IMR-90 (cell line): ENCODE results near the gene ADAM30. TPM values are rescaled to one million over a fixed set of nuclear protein-coding genes. Genes with fewer than 3 reads are reported as not detected.

Experiments
- ATAC-seq: fragments of 200-7000 bp; cut with Tn5 transposase; 2 replicates; pipeline ENCODE4 v1.9.1; 2020; ENCODE audit warnings: low read depth, mild to moderate bottlenecking, moderate library complexity
- BruUV-seq: library from RNA; stranded (reverse); fragments of 400-500 nt; replicated peaks from 2 replicates; lab custom pipeline; 2021; lab: Mats Ljungman, UMichigan
- CTCF ChIA-PET: fragments of 300-600 bp; formaldehyde crosslinking; extraction: SDS; loops from one replicate; lab custom pipeline; 2021; ENCODE audit warnings: antibody characterized with exemption; lab: Yijun Ruan, JAX
- POLR2A ChIA-PET: fragments of 300-600 bp; sonication (Branson Sonifier 250); formaldehyde crosslinking; loops from one replicate; lab custom pipeline; 2022; ENCODE audit warnings: antibody characterized with exemption; ENCODE audit not compliant: unreplicated experiment; lab: Charles Lee
- DNase-seq: peaks from one replicate; pipeline ENCODE4 v3.0.0; 2013
- H2AFZ ChIP-seq: replicated peaks from 2 replicates; pipeline ENCODE3; 2013; ENCODE audit warnings: low read length, mild to moderate bottlenecking; ENCODE audit not compliant: poor library complexity
- H2AK5ac ChIP-seq: 2 replicates; pipeline ENCODE4 v1.6.1; 2013; ENCODE audit warnings: low read depth, low read length, inconsistent platforms
- H2AK9ac ChIP-seq: replicated peaks from 2 replicates; pipeline ENCODE3; 2013; ENCODE audit warnings: mild to moderate bottlenecking, low read depth, low read length, moderate library complexity; ENCODE audit not compliant: poor library complexity
- H2BK120ac ChIP-seq: 2 replicates; pipeline ENCODE4 v1.6.1; 2013; ENCODE audit warnings: low read depth, low read length, inconsistent platforms
- H2BK15ac ChIP-seq: 3 replicates; pipeline ENCODE4 v1.6.1; 2013; ENCODE audit warnings: low read depth, low read length, inconsistent platforms
- H2BK20ac ChIP-seq: 2 replicates; pipeline ENCODE4 v1.6.1; 2013; ENCODE audit warnings: low read depth, mild to moderate bottlenecking, inconsistent platforms, low read length, moderate library complexity
- H2BK5ac ChIP-seq: 2 replicates; pipeline ENCODE4 v1.6.1; 2013; ENCODE audit warnings: mild to moderate bottlenecking, low read depth, low read length, inconsistent platforms; ENCODE audit not compliant: poor library complexity, severe bottlenecking
- H3K14ac ChIP-seq: replicated peaks from 2 replicates; pipeline ENCODE4 v1.6.1; 2013; ENCODE audit warnings: low read depth, low read length, inconsistent platforms
- H3K18ac ChIP-seq: 2 replicates; pipeline ENCODE4 v1.6.1; 2013; ENCODE audit warnings: low read depth, low read length, control low read depth
- H3K23ac ChIP-seq: 2 replicates; pipeline ENCODE4 v1.6.1; 2013; ENCODE audit warnings: low read depth, low read length, inconsistent platforms
- H3K27ac ChIP-seq: 2 replicates; pipeline ENCODE4 v1.5.1; 2013; ENCODE audit warnings: mild to moderate bottlenecking, control low read depth, low read length; ENCODE audit not compliant: insufficient read depth
- H3K27me3 ChIP-seq: 2 replicates; pipeline ENCODE4 v1.6.1; 2013; ENCODE audit warnings: low read length; ENCODE audit not compliant: control insufficient read depth, insufficient read depth
- H3K36me3 ChIP-seq: 2 replicates; pipeline ENCODE4 v1.6.1; 2013; ENCODE audit warnings: low read length, mixed read lengths; ENCODE audit not compliant: control insufficient read depth, insufficient read depth
- H3K4ac ChIP-seq: 2 replicates; pipeline ENCODE4 v1.6.1; 2013; ENCODE audit warnings: low read depth, low read length, inconsistent platforms
- H3K4me1 ChIP-seq: 2 replicates; pipeline ENCODE4 v1.6.1; 2013; ENCODE audit warnings: low read length, mixed read lengths; ENCODE audit not compliant: control insufficient read depth, insufficient read depth
- H3K4me2 ChIP-seq: 2 replicates; pipeline ENCODE4 v1.6.1; 2013; ENCODE audit warnings: low read depth, mild to moderate bottlenecking, control low read depth, low read length, moderate library complexity
- H3K4me3 ChIP-seq: 2 replicates; pipeline ENCODE4 v1.5.1; 2013; ENCODE audit warnings: low read depth, mild to moderate bottlenecking, control low read depth, low read length, moderate library complexity; ENCODE audit not compliant: insufficient read depth
- H3K56ac ChIP-seq: 2 replicates; pipeline ENCODE4 v1.6.1; 2013; ENCODE audit warnings: low read length, inconsistent platforms; ENCODE audit not compliant: insufficient read depth; ENCODE audit errors: extremely low read depth
- H3K79me1 ChIP-seq, 2 experiments: 2 replicates each; pipeline ENCODE4 v1.6.1; 2013; ENCODE audit warnings: low read length in 2 of 2, inconsistent platforms in 1 of 2, low read depth in 1 of 2
- H3K9ac ChIP-seq: 2 replicates; pipeline ENCODE4 v1.6.1; 2013; ENCODE audit warnings: low read depth, low read length, control low read depth
- H3K9me1 ChIP-seq: 2 replicates; pipeline ENCODE4 v1.6.1; 2013; ENCODE audit warnings: low read length, inconsistent platforms; ENCODE audit not compliant: insufficient read depth
- H3K9me3 ChIP-seq: 2 replicates; pipeline ENCODE4 v1.6.1; 2013; ENCODE audit warnings: low read length; ENCODE audit not compliant: control insufficient read depth, insufficient read depth
- H4K20me1 ChIP-seq: 2 replicates; pipeline ENCODE4 v1.6.1; 2013; ENCODE audit warnings: low read length, inconsistent platforms; ENCODE audit not compliant: insufficient read depth
- H4K5ac ChIP-seq: 2 replicates; pipeline ENCODE4 v1.6.1; 2013; ENCODE audit warnings: mild to moderate bottlenecking, low read depth, low read length, control low read depth
- H4K8ac ChIP-seq, 2 experiments: 2 replicates each; pipeline ENCODE4 v1.6.1; 2013; ENCODE audit warnings: low read depth in 2 of 2, low read length in 2 of 2, control low read depth in 1 of 2, inconsistent platforms in 1 of 2
- H4K91ac ChIP-seq: 2 replicates; pipeline ENCODE4 v1.6.1; 2013; ENCODE audit warnings: low read depth, low read length, inconsistent platforms; ENCODE audit not compliant: insufficient read depth
- NFE2L2 ChIP-seq: fragments of 150-350 bp; IDR thresholded peaks from 2 replicates; pipeline ENCODE4 v1.6.1; 2016; ENCODE audit warnings: low read depth, mild to moderate bottlenecking, low read length
- dilution Hi-C: fragments of 300-500 bp; cut with HindIII; formaldehyde crosslinking; loops from one replicate; pipeline ENCODE4 v1.14.3; 2018; ENCODE audit warnings: low sequenced_read_pairs; ENCODE audit not compliant: unreplicated experiment
- in situ Hi-C: fragments of 300-500 bp; cut with MboI; formaldehyde crosslinking; loops from 3 replicates; pipeline ENCODE4 v1.14.3; 2019; ENCODE audit warnings: low sequenced_read_pairs, inconsistent platforms, mixed read lengths
- intact Hi-C: fragments of 100-400 bp; cut with micrococcal nuclease; formaldehyde crosslinking; loops from 2 replicates; pipeline ENCODE4 v1.10.0; 2022
- polyA plus RNA-seq, 3 experiments: library from polyadenylated mRNA; depleted of rRNA; stranded (reverse); fragments of >200 nt; gene quantifications; 2 replicates each; pipeline ENCODE4 v1.2.3, GENCODE V29; 2012; ENCODE audit warnings: low replicate concordance in 1 of 3
- total RNA-seq: library from RNA; depleted of rRNA; stranded (reverse); fragments of >200 nt; gene quantifications from 2 replicates; pipeline ENCODE4 v1.2.3, GENCODE V29; 2012
- TF ChIP-seq, protein P1 (sequence below): fragments of 150-350 bp; IDR thresholded peaks from 2 replicates; pipeline ENCODE4 v1.6.1; 2016; ENCODE audit warnings: low read depth, mild to moderate bottlenecking, low read length, moderate library complexity, borderline replicate concordance

ADAM30 gene
- total and polyA plus RNA-seq, 2 of the 4 experiments (the other 2 are of a cell fraction) = not detected

DNA sequence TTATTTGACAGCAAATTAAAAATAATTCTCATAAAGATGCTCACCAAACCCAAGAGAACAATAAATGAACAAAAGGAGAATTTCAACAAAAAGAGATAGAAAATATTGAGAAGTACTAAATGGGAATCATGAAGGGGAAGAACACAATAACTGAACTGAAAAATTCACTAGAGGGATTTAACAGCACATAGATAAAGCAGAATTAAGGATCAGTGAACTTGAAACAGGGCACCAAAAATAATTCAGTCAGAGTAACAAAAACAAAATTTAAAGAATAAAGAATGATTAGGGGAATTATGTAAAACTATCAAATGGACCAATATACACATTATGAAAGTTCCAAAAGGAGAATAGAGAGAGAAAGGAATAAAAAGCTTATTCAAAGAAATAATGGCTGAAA is 7.8 kb downstream of the ADAM30 start:
- POLR2A ChIA-PET = no interaction called here

More for the DNA sequence above, 7.8 kb downstream of the ADAM30 start:
- H3K36me3 ChIP-seq = no peaks in the 10 kb centered on the region
- H2BK5ac ChIP-seq = no peak overlapping the region
- no peak overlapping the region for H2BK15ac ChIP-seq
- CTCF ChIA-PET = interaction anchor here (0.6 kb wide), 1 partner anchor 10 kb away, joined by 3 read pairs; no protein-coding TSS in a partner anchor
- no peaks in the 10 kb centered on the region for H4K20me1 ChIP-seq
- H3K9ac ChIP-seq = no peak overlapping the region
- H4K8ac ChIP-seq = no peak overlapping the region
- H2AK5ac ChIP-seq = no peak overlapping the region
- H3K9me3 ChIP-seq = peaks cover 4% of the 10 kb centered on the region
- no peak overlapping the region for H3K27ac ChIP-seq
- no peak for TF ChIP-seq NFE2L2
- TF ChIP-seq, protein P1, sequence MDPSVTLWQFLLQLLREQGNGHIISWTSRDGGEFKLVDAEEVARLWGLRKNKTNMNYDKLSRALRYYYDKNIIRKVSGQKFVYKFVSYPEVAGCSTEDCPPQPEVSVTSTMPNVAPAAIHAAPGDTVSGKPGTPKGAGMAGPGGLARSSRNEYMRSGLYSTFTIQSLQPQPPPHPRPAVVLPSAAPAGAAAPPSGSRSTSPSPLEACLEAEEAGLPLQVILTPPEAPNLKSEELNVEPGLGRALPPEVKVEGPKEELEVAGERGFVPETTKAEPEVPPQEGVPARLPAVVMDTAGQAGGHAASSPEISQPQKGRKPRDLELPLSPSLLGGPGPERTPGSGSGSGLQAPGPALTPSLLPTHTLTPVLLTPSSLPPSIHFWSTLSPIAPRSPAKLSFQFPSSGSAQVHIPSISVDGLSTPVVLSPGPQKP = no peak
- no peaks in the 10 kb centered on the region for H3K9me1 ChIP-seq
- H3K4ac ChIP-seq = no peak overlapping the region
- H2AK9ac ChIP-seq = no peak overlapping the region
- intact Hi-C loops (no loop called here), dilution Hi-C loops (no loop called here), in situ Hi-C loops (no loop called here)
- no peak overlapping the region for H3K4me2 ChIP-seq
- H3K27me3 ChIP-seq = peaks cover 2% of the 10 kb centered on the region; the same call in 1 of the 2 replicates
- H2BK20ac ChIP-seq = no peak overlapping the region
- H3K56ac ChIP-seq = no peak overlapping the region
- H2AFZ ChIP-seq = no peak overlapping the region
- H4K5ac ChIP-seq = no peak overlapping the region
- no peak overlapping the region for H4K91ac ChIP-seq
- H3K18ac ChIP-seq = no peak overlapping the region
- H3K4me3 ChIP-seq = no peak overlapping the region
- ATAC-seq = no peak
- H3K79me1 ChIP-seq = no peaks in the 10 kb centered on the region
- no peak for DNase-seq
- H3K23ac ChIP-seq = no peak overlapping the region
- BruUV-seq = no TSS peak
- no peak overlapping the region for H3K14ac ChIP-seq
- no peaks in the 10 kb centered on the region for H3K4me1 ChIP-seq
- no peak overlapping the region for H2BK120ac ChIP-seq
